GM10266 (cell line): ENCODE data around the gene CACNB1.
A peak's percentile ranks its signal among the peaks of the same experiment; 100 is the strongest.

Source experiments
- DNase-seq: peaks from one replicate; pipeline ENCODE4 v3.0.0; 2012; ENCODE audit errors: extremely low spot score
- CTCF ChIP-seq: IDR thresholded peaks from 2 replicates; pipeline ENCODE4 v1.5.1; 2012; ENCODE audit warnings: mild to moderate bottlenecking, low read depth; ENCODE audit not compliant: control insufficient read depth, insufficient read depth; ENCODE audit errors: missing control alignments

The CACNB1 gene

GRCh38 chr17:39197380-39198185 lies at the start of gene CACNB1:
Gene CACNB1, minus strand, starts transcription at chr17:39197669. Its CDS starts 174 bp downstream, at chr17:39197495.
- DNase-seq = peak; percentile 90
- no peak for TF ChIP-seq CTCF

- no peak for TF ChIP-seq CTCF
- DNase-seq = no peak
Measured at GRCh38 chr17:39246274-39246673, 48.8 kb upstream of the CACNB1 start.

- TF ChIP-seq CTCF = peak; percentile 95
- peak; percentile 79 for DNase-seq
Measured at GRCh38 chr17:39244600-39245570, 47.4 kb upstream of the CACNB1 start.

GRCh38 chr17:39244016-39244599 lies 46.6 kb upstream of the CACNB1 start:
- no peak for DNase-seq
- TF ChIP-seq CTCF = no peak

GRCh38 chr17:39243155-39243554 lies 45.7 kb upstream of the CACNB1 start:
- DNase-seq = no peak
- no peak for TF ChIP-seq CTCF

GRCh38 chr17:39240631-39241030 lies 43.2 kb upstream of the CACNB1 start:
- TF ChIP-seq CTCF = no peak
- DNase-seq = no peak
